HG02870 (cell line): Measurements from ENCODE around the gene ZDHHC7.
"Not testable (repeated sequence)": the region's sequence is repeated elsewhere in the genome, so short reads cannot be mapped to it uniquely, and the experiment has no call there.

Experiments
- ATAC-seq: cut with Tn5 transposase; IDR thresholded peaks from one replicate; pipeline ENCODE4 v1.9.1; 2021; ENCODE audit warnings: mild to moderate bottlenecking, moderate library complexity; ENCODE audit not compliant: unreplicated experiment

ZDHHC7 gene

DNA sequence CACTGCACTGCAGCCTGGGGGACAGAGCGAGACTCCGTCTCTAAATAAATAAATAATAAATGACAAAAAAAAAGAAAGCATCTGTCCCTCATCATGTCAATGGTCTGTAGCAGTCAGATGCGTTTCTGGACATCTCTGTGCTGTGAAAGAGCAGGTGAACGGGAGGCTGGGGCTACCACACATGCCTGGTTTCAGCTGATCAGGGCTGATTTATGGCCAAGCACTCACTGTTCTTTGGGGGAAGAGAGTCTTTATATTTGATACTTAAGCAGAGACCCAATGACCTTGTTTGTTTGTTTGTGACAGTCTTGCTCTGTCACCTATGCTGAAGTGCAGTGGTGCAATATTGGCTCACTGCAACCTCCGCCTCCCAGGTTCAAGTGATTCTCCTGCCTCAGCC, 33.7 kb upstream of the ZDHHC7 start:
- ATAC-seq, result no peak

- ATAC-seq, result no peak
Observed at GRCh38 chr16:85042606-85043005, 31.3 kb upstream of the ZDHHC7 start.

GRCh38 chr16:85042167-85042526, 30.8 kb upstream of the ZDHHC7 start:
- no peak for ATAC-seq

DNA sequence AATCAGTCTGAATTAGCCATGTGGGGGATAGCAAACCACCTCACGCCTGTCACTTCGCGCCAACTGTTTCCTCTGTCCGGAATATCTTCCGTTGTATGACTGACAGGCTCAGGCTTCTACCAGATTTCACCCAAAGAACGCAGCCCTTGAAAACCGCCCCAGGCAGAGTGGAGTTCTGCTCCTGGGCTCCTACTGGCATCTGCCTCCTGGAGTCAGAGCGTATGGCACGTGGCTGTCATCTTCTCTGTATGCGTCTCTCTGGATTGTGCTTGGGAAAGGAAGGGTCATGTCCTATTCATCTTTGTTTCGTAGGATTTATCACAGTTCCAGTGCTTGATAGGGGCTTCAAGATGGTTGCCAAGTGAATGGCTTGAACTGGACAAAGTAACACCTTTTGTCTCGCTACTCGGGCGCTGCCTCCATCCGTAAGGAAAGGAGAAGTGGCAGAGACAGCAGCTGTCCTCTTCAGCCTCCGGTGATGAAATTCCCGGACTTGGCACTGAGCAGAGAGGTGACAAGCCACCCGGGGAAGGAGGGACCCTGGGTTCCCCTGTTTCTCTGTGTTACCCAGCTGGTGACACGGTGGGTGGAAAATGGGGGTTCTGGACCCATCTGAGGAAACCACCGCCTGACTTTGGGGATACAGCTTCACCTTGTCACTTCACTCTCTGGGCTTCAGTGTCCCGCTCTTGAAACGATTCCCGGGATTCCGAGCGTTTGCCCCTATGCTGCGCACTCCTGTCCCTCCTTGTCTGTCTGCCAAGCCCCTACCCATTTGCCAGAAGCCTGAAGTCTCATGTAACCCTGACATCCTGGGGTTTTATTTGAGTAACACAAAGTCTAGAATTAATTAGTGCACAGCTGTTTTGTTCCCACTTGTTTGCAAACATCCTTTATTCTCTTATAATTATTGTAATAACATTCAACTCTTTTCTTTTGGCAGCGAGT, 30.2 kb upstream of the ZDHHC7 start:
- ATAC-seq, result no peak

DNA sequence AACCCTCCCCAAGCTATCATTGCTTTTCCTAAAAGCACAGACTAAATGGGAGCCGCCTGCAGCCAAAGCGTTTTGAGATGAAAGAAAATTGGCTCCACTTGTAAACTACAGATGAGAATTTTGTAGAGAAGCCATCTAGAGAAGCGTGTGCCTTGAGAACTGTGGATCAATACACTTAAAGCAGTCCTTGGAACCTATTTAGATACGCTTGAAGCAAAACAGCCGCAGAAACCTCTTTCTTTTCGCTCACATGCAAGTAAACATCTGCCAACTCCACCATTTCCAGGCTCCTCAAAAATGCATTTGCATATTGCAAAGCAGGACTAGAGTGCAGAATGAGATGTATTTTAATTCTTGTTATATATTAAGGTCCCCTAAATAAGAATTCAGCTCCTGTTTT, 29.4 kb upstream of the ZDHHC7 start:
- ATAC-seq, result no peak

DNA sequence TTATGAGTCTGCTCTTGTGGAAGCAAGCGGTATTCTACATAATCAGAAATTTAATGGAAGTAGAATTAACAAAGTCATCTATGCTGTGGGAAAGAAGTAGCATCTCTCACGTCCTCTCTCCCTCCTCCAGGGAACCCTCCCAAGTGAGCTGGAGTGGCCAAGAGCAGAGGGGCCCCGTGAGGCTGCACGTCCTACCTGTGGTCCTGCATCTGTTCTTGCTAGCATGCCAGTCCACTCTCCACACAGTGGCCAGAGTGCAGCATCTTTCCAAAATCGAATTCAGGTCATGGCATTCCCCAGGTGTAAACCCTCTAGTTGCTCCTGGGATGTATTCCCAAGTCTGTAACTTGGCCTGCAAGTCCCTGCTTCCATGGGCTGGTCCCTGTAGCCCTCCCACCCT, 26.4 kb upstream of the ZDHHC7 start:
- ATAC-seq, result no peak

DNA sequence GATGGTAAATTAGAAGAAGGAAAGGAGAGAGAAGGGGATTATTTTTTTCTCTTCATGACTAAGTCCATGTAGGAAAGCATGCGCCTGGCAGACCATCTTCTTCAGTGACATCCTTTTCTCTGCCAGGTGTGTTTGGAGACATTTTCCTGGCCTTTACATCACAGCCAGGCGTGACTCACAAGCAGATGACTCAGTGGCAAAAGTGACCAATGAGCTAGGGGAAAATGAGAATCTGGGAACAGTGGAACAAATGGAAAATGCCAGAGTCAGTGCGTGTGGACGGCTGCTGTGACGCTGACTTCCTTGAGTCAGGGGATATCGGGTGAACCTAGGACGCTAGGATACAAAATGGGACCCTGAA, 25.7 kb upstream of the ZDHHC7 start:
- no peak for ATAC-seq

GRCh38 chr16:85036236-85037049, 25.1 kb upstream of the ZDHHC7 start:
- no peak for ATAC-seq

GRCh38 chr16:85034591-85035433, 23.5 kb upstream of the ZDHHC7 start:
- ATAC-seq, result no peak

- no peak for ATAC-seq
Observed at GRCh38 chr16:85033171-85033570, 21.8 kb upstream of the ZDHHC7 start.

DNA sequence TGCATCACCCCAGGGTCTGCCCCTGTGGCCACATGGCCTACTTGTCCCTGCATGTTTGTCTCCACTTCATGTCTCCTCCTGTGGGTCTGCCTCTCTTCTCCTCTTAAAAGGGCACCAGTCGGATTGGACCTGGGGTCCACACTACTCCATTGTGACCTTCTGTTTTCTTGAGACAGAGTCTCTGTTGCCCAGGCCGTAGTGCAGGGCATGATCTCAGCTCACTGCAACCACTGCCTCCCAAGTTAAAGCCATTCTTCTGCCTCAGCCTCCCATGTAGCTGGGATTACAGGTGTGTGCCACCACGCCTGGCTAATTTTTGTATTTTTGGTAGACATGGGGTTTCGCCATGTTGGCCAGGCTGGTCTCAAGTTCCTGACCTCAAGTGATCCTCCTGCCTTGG, 20.9 kb upstream of the ZDHHC7 start:
- ATAC-seq, result not testable (repeated sequence)

GRCh38 chr16:85031451-85031850, 20.1 kb upstream of the ZDHHC7 start:
- ATAC-seq, result no peak

DNA sequence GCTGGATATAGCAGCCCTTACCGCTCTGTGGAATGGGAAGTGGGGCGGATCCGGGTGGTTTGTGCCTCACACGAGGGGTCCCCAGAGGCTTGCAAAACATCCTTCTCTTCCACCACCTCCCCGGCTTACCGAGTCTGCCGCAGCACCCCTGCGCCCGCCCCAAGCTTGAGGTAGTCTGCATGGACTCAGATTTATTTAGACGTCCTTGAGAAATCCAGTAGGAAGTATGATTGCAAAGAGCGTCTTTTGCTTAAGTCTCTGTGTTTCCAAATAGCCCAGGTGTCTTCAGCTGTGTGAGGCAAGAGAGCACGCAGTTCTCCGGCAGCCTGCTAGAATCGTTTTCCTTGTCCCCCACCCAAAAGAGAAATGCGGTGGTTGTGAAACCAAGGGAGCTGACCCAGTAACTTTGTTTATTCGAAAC, 18.7 kb upstream of the ZDHHC7 start:
- no peak for ATAC-seq

GRCh38 chr16:85029408-85029784, 18.1 kb upstream of the ZDHHC7 start:
- no peak for ATAC-seq

DNA sequence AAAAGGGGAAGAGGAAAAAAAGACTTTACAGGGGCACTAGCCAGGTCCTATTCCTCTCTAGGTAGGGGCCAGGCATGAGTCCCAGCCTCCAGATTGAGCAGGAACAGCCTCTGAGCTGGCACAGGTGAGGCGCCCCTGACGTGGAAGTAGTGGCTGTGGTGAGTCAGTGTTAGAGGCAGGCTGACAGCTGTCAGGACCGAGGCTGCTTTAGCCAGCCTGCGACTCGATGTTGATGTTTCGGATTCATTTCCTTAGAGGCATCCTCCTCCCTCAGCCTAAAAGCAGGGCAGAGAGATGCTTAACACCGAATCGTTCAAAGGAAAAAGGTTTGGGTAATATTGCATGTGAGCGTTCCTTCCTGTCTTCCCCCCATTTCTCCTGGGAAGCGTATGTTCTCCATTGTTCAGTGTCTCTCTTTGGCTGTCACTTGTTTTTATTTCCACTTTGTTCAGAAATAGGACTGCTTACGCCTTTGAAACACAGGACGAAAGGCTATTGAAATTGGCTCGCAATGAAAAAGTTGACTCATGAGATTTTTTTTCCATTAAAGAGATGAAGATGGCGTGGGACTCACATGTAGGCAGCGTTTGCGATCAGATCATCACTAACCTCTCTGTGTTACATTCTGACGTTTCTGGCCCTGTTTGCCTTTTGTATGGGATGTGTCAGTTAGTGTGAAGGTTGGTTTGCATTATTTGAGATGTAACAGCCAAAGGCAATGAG, 17.5 kb upstream of the ZDHHC7 start:
- ATAC-seq, result no peak

- peak; percentile 19 for ATAC-seq
Observed at GRCh38 chr16:85027958-85028684, 16.8 kb upstream of the ZDHHC7 start.

DNA sequence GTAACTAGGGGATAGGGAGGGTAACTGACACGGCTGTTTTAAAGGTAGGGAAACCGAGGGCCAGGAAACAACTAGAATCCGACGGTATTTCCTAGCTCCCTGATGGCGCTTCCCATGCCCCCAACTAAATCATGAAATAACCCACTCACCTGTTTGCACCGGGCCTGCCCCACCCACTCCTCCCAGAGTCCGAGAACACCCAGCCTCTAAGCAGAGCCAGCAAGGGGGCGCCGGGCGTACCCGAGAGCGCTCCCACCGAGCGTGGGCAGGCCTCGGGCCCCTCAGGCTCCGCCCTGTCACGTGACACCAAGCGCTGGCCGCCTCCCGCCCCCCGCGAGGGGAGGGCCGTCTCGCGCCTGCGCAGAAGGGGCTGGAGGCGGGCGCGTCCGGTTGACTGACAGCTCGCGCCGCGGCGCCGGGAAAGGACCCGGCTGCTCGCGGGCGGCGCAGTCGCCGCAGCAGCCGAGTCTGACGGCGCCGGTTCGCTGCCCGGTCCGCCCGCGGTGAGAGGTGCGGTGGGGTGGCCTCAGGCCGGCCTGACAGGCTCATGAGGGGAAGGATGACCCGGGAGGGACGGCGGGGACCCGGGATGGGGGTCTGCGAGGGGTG, 16.1 kb upstream of the ZDHHC7 start, which contains the start of gene KIAA0513:
TSS of gene KIAA0513 (plus strand) at position 447 of the 609 bp plus-strand sequence. CDS start 39,277 bp downstream, outside the sequence.
- ATAC-seq, result peak; percentile 72

DNA sequence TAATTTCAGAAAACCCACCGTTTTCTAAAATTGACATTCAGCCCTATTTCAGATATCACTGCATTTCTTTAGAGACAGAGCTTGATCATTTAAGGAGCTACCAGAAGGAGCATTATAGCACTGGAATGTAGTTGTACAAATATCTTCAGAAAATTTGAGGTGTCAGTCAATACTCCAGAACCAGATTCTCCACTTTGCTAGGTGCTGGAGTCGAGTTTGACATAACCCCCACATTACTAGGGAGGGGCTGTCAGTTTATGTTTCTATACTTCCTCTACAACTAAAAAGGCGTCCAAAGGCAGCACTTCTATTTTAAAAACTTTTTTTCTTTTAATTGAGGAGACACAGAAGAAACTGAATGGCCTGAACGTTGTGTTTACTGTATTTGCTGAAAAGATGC, 15.4 kb upstream of the ZDHHC7 start:
- ATAC-seq, result no peak
